Fibroblast of the conjunctiva (primary cell): ENCODE measurements around the gene IL36G.

Source experiments
- DNase-seq: peaks from one replicate; pipeline ENCODE4 v3.0.0-alpha.2; 2010; ENCODE audit warnings: low read depth

Gene IL36G

GRCh38 chr2:112972423-112973086 lies 5.3 kb upstream of the IL36G start:
- DNase-seq, result no peak

GRCh38 chr2:112973156-112973555 lies 4.7 kb upstream of the IL36G start:
- no peak for DNase-seq

- DNase-seq, result no peak
Measured at GRCh38 chr2:112979731-112980130, 1.9 kb downstream of the IL36G start.

GRCh38 chr2:112980537-112980936 lies 2.7 kb downstream of the IL36G start:
- no peak for DNase-seq

DNA sequence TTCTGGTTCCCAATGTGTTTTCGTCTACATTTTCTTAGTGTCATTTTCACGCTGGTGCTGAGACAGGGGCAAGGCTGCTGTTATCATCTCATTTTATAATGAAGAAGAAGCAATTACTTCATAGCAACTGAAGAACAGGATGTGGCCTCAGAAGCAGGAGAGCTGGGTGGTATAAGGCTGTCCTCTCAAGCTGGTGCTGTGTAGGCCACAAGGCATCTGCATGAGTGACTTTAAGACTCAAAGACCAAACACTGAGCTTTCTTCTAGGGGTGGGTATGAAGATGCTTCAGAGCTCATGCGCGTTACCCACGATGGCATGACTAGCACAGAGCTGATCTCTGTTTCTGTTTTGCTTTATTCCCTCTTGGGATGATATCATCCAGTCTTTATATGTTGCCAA lies 7.3 kb downstream of the IL36G start:
- DNase-seq, result no peak

GRCh38 chr2:112989611-112990010 lies 11.8 kb downstream of the IL36G start:
- no peak for DNase-seq

GRCh38 chr2:112993831-112994230 lies 16.0 kb downstream of the IL36G start:
- no peak for DNase-seq

- no peak for DNase-seq
Measured at GRCh38 chr2:112994648-112995047, 16.8 kb downstream of the IL36G start.

DNA sequence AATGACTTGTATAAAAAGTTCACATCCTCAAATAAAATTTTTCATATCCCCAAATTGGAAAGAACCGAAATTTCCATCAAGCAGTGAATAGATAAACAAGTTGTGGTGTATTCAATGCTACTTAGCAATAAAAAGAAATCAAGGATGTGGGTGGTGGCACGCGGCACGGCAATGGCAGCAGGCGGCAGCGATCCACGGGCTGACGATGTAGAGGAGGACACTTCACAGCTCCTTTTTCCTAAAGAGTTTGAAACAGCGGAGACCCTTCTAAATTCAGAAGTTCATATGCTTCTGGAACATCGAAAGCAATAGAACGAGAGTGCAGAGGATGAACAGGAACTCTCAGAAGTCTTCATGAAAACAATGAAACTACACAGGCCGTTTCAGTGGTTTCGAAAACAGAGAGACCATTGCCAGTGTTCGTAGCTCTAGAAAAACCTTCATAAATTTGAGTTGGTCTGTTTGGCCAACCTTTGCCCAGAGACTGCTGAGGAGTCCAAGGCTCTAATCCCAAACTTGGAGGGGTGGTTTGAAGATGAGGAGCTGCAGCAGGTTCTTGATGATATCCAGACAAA lies 17.6 kb downstream of the IL36G start:
- no peak for DNase-seq

DNA sequence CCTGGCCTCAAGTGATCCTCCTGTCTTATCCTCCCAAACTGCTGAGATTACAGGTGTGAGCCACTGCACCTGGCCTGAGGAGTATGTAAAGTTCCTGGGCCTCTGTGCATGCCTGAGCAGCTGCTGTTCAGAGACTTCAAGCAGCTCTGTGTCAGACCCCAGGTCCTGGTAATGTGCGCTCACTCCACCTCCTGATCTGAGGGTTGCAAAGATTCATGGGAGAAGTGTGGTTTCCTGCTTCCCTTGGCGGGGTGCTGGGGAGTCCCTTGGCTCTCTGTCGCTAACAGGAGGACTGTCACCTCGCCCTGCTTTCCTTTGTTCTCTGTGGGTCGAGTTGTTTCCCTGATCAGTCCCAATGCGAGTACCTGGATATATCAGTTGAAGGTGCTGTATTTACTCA lies 18.8 kb downstream of the IL36G start:
- no peak for DNase-seq

DNA sequence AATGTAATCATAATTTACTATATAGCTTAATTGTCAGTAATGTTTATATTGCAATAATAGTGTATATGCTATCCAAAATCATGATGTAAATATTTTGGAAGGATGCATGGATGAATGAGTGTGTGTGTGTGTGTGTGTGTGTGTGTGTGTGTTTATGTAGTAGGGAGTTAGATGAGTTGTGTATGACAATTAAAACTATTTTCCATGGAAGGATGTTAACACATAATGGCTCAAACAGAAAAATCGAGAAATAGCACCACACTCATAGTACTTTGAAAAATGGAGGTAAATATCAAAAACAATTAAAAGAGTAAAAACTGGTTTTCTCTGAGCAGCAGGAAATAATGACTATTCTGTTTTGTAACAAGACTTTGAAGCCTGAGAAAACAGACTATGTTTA lies 19.3 kb downstream of the IL36G start:
- no peak for DNase-seq

- no peak for DNase-seq
Measured at GRCh38 chr2:113000436-113000835, 22.6 kb downstream of the IL36G start.

- no peak for DNase-seq
Measured at GRCh38 chr2:113002677-113003076, 24.9 kb downstream of the IL36G start.

GRCh38 chr2:113005030-113005509 lies 27.3 kb downstream of the IL36G start, which contains the start of gene IL36A:
TSS of gene IL36A (plus strand) at chr2:113005459. CDS start at chr2:113005872, 413 bp downstream.
- DNase-seq, result no peak

DNA sequence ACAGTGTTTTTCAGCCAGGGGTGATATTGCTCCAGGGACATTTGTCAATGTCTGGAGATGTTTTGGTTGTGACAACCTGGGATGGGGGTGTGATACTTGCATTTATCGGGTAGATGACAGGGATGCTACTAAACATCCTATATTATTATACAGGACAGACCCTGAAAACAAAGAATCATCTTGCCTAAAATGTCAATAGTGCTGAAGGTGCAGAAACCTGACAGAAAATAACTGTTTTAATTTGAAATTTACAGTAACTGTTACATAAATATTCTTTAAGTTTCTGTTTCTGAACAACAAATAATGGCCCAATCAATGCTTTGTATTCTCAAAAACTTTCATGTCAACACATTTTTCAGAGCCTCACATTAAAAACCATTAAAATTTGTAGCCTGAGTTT lies 29.4 kb downstream of the IL36G start:
- no peak for DNase-seq

GRCh38 chr2:113009622-113010021 lies 31.8 kb downstream of the IL36G start:
- no peak for DNase-seq

- no peak for DNase-seq
Measured at GRCh38 chr2:113010088-113010487, 32.3 kb downstream of the IL36G start.

DNA sequence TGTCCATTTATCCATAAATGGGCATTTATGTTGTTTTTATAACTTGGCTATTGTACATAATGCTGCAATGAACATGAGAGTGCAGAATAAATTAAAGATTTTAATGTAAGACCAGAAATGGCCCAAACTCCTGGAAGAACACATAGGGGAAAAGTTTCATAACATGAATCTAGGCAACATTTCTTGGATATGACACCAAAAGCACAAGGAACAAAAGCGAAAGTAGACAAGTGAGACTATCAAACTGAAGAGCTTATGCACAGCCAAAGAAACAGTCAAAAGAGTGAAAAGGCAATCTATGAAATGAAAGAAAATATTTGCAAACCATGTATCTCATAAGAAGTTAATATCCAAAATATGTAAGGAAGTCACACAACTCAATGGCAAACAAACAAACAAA lies 33.3 kb downstream of the IL36G start:
- DNase-seq, result no peak

- no peak for DNase-seq
Measured at GRCh38 chr2:113012436-113013335, 34.9 kb downstream of the IL36G start.

DNA sequence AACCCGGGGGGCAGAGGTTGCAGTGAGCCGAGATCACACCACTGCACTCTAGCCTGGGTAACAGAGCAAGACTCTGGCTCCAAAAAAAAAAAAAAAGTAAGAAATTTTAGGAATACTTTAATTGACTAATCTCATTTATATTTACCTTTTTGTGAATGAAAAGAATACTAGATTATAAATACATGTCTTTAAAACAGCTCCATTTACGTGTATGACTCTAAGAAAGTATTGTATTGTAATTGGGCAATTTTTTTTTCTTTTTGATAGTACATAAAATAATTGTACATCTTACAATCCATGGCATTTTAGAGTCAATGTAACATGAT lies 35.5 kb downstream of the IL36G start:
- DNase-seq, result no peak

DNA sequence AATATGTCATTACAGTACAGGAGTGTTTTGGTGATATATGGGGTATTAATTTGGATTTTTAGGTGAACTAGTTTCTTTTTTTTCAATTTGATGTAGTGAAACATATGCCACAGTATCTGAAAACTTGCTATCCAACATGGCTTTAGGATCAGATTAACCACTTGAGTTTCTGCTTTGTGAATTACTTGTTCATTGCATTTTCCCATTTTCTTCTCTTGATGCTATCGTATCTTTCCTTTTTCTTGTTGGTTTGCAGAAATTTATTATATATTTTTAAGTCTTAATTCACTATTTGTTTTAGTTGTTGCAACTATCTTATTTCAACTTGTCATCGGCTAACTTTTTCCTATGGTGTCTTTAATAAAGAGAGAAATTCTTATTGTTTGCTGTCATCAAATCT lies 36.3 kb downstream of the IL36G start:
- no peak for DNase-seq

GRCh38 chr2:113015042-113015441 lies 37.2 kb downstream of the IL36G start:
- DNase-seq, result no peak

- no peak for DNase-seq
Measured at GRCh38 chr2:113015655-113016054, 37.8 kb downstream of the IL36G start.
